Glutamatergic neuron (in vitro differentiated cells): ENCODE measurements around the gene TUBGCP6. TPM values are rescaled to one million over a fixed set of nuclear protein-coding genes. Genes with fewer than 3 reads are reported as not detected.

ENCODE experiments used
- DNase-seq: peaks from one replicate; pipeline ENCODE4 v3.0.0; 2022
- H3K27ac Mint-ChIP-seq: one replicate; pipeline ENCODE4 v1.8.0; 2020; ENCODE audit warnings: mild to moderate bottlenecking, mixed read lengths, inconsistent platforms; ENCODE audit not compliant: unreplicated experiment
- H3K27me3 Mint-ChIP-seq: one replicate; pipeline ENCODE4 v1.8.0; 2020; ENCODE audit warnings: mild to moderate bottlenecking, moderate library complexity, mixed read lengths, inconsistent platforms; ENCODE audit not compliant: unreplicated experiment
- H3K36me3 Mint-ChIP-seq: one replicate; pipeline ENCODE4 v1.8.0; 2020; ENCODE audit warnings: mild to moderate bottlenecking, mixed read lengths, inconsistent platforms; ENCODE audit not compliant: unreplicated experiment
- H3K4me1 Mint-ChIP-seq: one replicate; pipeline ENCODE4 v1.8.0; 2020; ENCODE audit warnings: mild to moderate bottlenecking, low read depth, mixed read lengths, inconsistent platforms; ENCODE audit not compliant: unreplicated experiment
- H3K4me3 Mint-ChIP-seq: one replicate; pipeline ENCODE4 v1.8.0; 2020; ENCODE audit warnings: mild to moderate bottlenecking, mixed read lengths, inconsistent platforms; ENCODE audit not compliant: unreplicated experiment
- H3K9me3 Mint-ChIP-seq: one replicate; pipeline ENCODE4 v1.8.0; 2020; ENCODE audit warnings: mild to moderate bottlenecking, moderate library complexity, mixed read lengths, inconsistent platforms; ENCODE audit not compliant: unreplicated experiment
- total RNA-seq: library from RNA; stranded (reverse); fragmentation: NEBNext Ultra II Directional; extraction: Animal tissue kit (Norgen Biotek cat#: 25700); gene quantifications from one replicate; pipeline ENCODE4 v1.2.1, GENCODE V29; 2021; ENCODE audit not compliant: unreplicated experiment
- TF ChIP-seq, protein P1 (sequence below): fragments of 200-600 bp; sonication (generic); IDR thresholded peaks from one replicate; pipeline ENCODE4 v1.5.0; 2021; ENCODE audit not compliant: partially characterized antibody, unreplicated experiment

Gene TUBGCP6
- total RNA-seq, 1 donor from 2014 or later, result 51.0 TPM

DNA sequence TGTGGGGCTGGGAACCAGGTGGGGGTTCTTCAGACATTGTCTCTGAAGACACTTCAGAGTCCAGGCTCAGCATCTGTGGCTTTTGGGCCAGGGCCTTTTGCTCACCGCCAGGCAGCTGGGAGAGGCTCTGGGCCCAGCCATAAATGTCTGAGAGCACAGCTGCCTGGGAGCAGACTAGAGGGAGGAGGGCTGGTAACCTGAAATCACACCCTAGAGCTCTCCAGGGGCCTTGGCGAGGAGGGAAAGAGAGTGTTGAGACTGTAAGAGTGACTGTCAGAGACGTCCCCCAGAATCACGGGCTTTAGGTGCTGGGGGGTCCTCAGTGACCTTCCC is 55.0 kb downstream of the TUBGCP6 start:
- no peak for DNase-seq
- H3K9me3 Mint-ChIP-seq, result peaks cover 8% of the 10 kb centered on the region
- H3K4me1 Mint-ChIP-seq, result peaks cover 13% of the 10 kb centered on the region
- H3K27ac Mint-ChIP-seq, result no peak overlapping the region
- TF ChIP-seq, protein P1, sequence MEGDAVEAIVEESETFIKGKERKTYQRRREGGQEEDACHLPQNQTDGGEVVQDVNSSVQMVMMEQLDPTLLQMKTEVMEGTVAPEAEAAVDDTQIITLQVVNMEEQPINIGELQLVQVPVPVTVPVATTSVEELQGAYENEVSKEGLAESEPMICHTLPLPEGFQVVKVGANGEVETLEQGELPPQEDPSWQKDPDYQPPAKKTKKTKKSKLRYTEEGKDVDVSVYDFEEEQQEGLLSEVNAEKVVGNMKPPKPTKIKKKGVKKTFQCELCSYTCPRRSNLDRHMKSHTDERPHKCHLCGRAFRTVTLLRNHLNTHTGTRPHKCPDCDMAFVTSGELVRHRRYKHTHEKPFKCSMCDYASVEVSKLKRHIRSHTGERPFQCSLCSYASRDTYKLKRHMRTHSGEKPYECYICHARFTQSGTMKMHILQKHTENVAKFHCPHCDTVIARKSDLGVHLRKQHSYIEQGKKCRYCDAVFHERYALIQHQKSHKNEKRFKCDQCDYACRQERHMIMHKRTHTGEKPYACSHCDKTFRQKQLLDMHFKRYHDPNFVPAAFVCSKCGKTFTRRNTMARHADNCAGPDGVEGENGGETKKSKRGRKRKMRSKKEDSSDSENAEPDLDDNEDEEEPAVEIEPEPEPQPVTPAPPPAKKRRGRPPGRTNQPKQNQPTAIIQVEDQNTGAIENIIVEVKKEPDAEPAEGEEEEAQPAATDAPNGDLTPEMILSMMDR, result no peak
- H3K27me3 Mint-ChIP-seq, result peaks cover 6% of the 10 kb centered on the region
- H3K4me3 Mint-ChIP-seq, result peak overlapping the region; percentile 52
- no peaks in the 10 kb centered on the region for H3K36me3 Mint-ChIP-seq

DNA sequence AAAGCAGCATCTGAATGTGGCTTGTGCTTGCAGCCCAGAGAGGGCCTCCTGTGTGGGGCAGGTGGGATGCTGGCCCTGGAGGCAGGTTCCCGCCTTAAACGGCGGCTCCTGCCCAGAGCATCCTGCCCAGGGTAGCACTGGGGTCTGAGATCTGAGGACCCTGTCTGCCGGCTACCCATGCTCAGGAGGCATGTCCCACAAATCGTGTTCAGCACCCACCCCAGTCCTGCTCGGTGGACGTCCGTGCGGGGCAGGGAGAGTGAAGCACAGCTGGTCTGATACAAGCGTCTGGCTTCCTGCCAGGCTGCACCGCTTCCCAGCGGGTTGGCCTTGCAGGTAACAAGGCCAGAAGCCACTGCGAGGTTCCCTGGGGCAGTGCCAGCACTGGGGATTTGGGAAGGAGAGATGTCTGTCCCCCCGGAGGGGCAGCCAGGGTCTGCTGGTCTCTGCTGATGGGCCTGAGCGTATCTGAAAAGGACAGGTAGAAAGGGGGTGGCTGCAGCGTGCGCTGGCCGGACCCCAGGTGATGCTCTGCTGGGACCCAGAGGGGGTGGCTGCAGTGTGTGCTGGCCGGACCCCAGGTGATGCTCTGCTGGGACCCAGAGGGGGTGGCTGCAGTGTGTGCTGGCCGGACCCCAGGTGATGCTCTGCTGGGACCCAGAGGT is 55.5 kb downstream of the TUBGCP6 start:
- H3K36me3 Mint-ChIP-seq, result no peaks in the 10 kb centered on the region
- TF ChIP-seq, protein P1, result no peak
- H3K4me3 Mint-ChIP-seq, result peak overlapping the region; percentile 74
- H3K27me3 Mint-ChIP-seq, result peaks cover 6% of the 10 kb centered on the region
- H3K9me3 Mint-ChIP-seq, result peaks cover 8% of the 10 kb centered on the region
- H3K27ac Mint-ChIP-seq, result peak overlapping the region; percentile 78
- DNase-seq, result no peak
- H3K4me1 Mint-ChIP-seq, result peaks cover 13% of the 10 kb centered on the region

DNA sequence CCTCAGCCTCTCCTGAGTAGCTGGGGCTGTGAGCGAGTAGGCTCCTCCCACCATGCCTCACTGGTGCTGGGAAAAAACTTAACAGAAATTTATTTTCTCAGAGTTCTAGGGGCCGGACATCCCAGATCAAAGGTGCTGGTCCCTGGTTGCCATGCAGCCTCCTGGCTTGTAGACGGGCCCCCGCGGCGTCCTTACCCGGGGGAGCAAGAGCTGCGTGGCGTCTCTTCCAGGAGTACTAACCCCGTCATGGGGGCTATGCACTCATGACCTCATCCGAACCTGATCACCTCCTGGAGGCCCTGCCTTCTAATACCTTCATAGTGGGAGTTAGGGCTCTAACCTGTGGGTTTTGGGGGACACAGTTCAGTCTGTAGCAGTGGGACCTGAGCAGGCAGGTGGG is 56.5 kb downstream of the TUBGCP6 start:
- H3K4me3 Mint-ChIP-seq, result no peak overlapping the region
- DNase-seq, result no peak
- H3K9me3 Mint-ChIP-seq, result peaks cover 8% of the 10 kb centered on the region

DNA sequence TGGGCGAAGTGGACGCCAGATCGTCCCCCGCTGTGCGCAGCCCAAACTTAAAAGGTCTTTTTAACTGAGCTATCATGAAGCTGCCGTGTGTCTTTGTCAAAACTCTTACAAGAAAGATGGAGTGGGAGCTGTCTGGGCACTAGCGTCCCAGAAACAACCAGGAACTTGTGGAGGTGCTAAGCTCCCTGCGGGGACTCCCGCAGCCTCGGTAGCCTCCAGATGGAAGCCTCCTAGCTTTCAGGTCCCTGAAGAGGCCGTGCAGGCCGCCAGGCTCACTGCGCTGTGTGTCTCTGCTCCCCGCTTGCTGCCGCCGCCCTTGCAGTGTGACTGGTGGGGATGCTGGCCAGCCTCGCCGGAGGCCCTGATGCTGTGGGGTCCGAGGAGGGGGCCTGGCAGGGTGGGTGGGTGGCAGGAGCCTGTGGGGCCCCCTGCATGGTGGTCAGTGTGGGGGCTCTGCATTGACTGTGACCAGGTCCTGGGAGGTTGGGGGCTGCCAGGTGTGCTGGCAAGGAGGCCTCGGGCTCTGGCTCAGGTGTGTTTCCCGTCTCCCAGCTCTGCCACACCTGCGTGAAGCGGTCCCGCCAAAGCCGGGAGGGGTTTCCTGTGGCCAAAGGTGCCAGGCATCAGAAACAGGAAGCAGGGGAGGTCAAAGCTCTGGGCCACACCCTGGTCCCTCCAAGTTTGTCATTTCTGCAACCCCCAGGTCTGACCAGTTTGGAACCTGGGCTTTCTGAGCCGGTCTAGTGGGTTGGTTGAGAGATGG is 57.9 kb downstream of the TUBGCP6 start:
- H3K27me3 Mint-ChIP-seq, result peaks cover 8% of the 10 kb centered on the region
- peak overlapping the region; percentile 80 for H3K27ac Mint-ChIP-seq
- peaks cover 8% of the 10 kb centered on the region for H3K9me3 Mint-ChIP-seq
- TF ChIP-seq, protein P1, result no peak
- H3K4me3 Mint-ChIP-seq, result peak overlapping the region; percentile 89
- H3K4me1 Mint-ChIP-seq, result peaks cover 13% of the 10 kb centered on the region
- no peaks in the 10 kb centered on the region for H3K36me3 Mint-ChIP-seq
- peak; percentile 58 for DNase-seq

More for the DNA sequence above, 56.5 kb downstream of the TUBGCP6 start:
- TF ChIP-seq, protein P1, result no peak
- Mint-ChIP-seq H3K4me1 (peaks cover 13% of the 10 kb centered on the region), H3K36me3 (no peaks in the 10 kb centered on the region), H3K27me3 (peaks cover 8% of the 10 kb centered on the region), H3K27ac (no peak overlapping the region)

DNA sequence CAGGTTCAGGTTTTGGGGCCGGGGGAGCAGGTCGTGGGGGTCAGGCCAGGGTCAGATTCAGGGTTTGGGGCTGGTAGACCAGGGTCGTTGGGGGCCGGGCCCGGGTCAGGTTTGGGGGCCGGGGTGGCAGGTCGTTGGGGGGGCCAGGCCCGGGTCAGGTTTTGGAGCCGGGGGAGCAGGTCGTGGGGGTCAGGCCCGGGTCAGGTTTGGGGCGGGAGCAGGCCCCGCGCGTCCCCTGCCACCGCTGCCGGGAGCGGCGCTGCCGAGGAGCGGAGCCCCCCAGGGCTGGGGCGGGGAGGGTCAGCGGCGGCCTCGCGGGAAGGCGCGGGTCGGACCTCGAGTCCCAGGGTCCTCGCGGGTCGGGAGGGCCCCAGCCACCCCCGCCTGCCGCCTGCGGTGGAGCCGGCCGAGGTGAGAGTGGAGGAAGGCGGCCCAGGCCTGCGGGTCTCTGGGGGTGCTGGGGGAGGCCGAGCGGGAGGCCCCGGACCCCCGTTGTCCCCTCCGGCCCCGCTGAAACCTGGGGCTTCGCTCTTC is 58.6 kb downstream of the TUBGCP6 start:
- Mint-ChIP-seq H3K36me3 (no peaks in the 10 kb centered on the region), H3K4me3 (peak overlapping the region; percentile 89), H3K4me1 (peaks cover 9% of the 10 kb centered on the region), H3K27ac (peak overlapping the region; percentile 80), H3K9me3 (peaks cover 5% of the 10 kb centered on the region), H3K27me3 (peaks cover 5% of the 10 kb centered on the region)
- DNase-seq, result no peak
- TF ChIP-seq, protein P1, result no peak
